Uterus (tissue), 4 donors: ENCODE results near the gene MEIS3. TPM values are rescaled to one million over a fixed set of nuclear protein-coding genes. Genes with fewer than 3 reads are reported as not detected.

Source experiments
- DNase-seq, 2 donors: peaks; one replicate each; pipeline ENCODE4 v3.0.0-alpha.2; 2019 to 2020
- H3K27ac ChIP-seq, 2 donors: fragments of 200-600 bp; sonication (generic); 1 replicate in 1 of 2; 2 replicates in 1 of 2; pipeline ENCODE4 v1.5.1; 2016 to 2018
- H3K27me3 ChIP-seq, 2 donors: fragments of 200-600 bp; sonication (generic); one replicate each; pipeline ENCODE4 v1.5.1; 2018 to 2019; ENCODE audit warnings: control low read depth in 1 of 2
- H3K36me3 ChIP-seq, 2 donors: fragments of 200-600 bp; sonication (generic); one replicate each; pipeline ENCODE4 v1.5.1; 2019; ENCODE audit warnings: control low read depth in 1 of 2
- H3K4me1 ChIP-seq, 2 donors: fragments of 200-600 bp; sonication (generic); one replicate each; pipeline ENCODE4 v1.5.1; 2018 to 2019; ENCODE audit warnings: control low read depth in 1 of 2
- H3K4me3 ChIP-seq, 2 donors: fragments of 200-600 bp; sonication (generic); 1 replicate in 1 of 2; 2 replicates in 1 of 2; pipeline ENCODE4 v1.5.1; 2018 to 2019; ENCODE audit warnings: mild to moderate bottlenecking in 1 of 2
- H3K9me3 ChIP-seq, 2 donors: fragments of 200-600 bp; sonication (generic); one replicate each; pipeline ENCODE4 v1.5.1; 2019; ENCODE audit warnings: control low read depth in 1 of 2
- CTCF ChIP-seq, 4 experiments: fragments of 200-600 bp in 2 of 4; fragments of 450-650 bp in 2 of 4; sonication (generic) in 2 of 4; IDR thresholded peaks; one replicate each; pipeline ENCODE4 v1.5.1; 2016 to 2019; ENCODE audit warnings: antibody characterized with exemption in 4 of 4, mild to moderate bottlenecking in 2 of 4, moderate library complexity in 1 of 4
- POLR2A ChIP-seq, 2 donors: fragments of 450-650 bp; IDR thresholded peaks; one replicate each; pipeline ENCODE4 v1.6.1; 2016; ENCODE audit warnings: antibody characterized with exemption in 2 of 2, mild to moderate bottlenecking in 1 of 2, moderate library complexity in 1 of 2
- intact Hi-C: fragments of 100-400 bp; cut with DNase I; formaldehyde crosslinking; loops from one replicate; pipeline ENCODE4 v1.15.1; 2023; ENCODE audit warnings: low total_unique reads
- total RNA-seq, 4 donors: library from RNA; depleted of rRNA in 3 of 4; stranded (reverse); fragments of >200 nt in 3 of 4; gene quantifications; one replicate each; pipeline versions ENCODE4 v1.1.0 to v1.2.4, GENCODE V29; 2014 to 2023
- donor health status: DM: yes; HTN: yes; CAD: no.

Gene MEIS3
- total RNA-seq, 4 donors from 2014 or later, result 28.9 to 133 (median 75.0) TPM

DNA sequence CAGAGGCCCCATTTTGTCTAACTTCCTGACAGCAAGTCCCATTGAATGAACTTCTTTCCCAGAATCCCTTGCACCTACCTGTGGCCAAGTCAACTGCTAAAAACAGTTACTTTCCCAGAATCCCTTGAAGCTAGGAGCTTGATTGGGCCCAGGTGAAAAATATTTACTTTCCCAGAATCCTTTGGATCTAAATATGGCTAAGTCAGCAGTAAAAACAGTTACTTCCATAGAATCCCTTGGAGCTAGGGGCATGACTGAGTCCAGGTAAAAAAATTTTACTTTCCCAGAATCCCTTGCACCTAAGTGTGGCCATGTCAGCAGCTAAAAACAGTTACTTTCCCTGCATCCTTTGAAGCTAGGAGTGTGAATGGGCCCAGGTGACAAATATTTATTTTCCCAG, 13.2 kb upstream of the MEIS3 start:
- no peak for TF ChIP-seq POLR2A (IDR thresholded peaks at IDR 0.05)
- no peak for TF ChIP-seq CTCF (IDR thresholded peaks at IDR 0.05)

GRCh38 chr19:47432091-47432490, 12.8 kb upstream of the MEIS3 start:
- Histone ChIP-seq H3K36me3 (no peaks in the 10 kb centered on the region), H3K27ac (no peak overlapping the region), H3K9me3 (no peaks in the 10 kb centered on the region), H3K4me1 (peaks cover 5 to 8% of the 10 kb centered on the region in 2 donors), H3K27me3 (no peaks in the 10 kb centered on the region), H3K4me3 (no peak overlapping the region)
- TF ChIP-seq CTCF (IDR thresholded peaks at IDR 0.05) (no peak), POLR2A (IDR thresholded peaks at IDR 0.05) (no peak)
- intact Hi-C loops, result no loop called here
- no peak for DNase-seq

More for the DNA sequence above, 13.2 kb upstream of the MEIS3 start:
- intact Hi-C loops, result no loop called here
- Histone ChIP-seq H3K27ac (no peak overlapping the region), H3K4me1 (peaks cover 1 to 8% of the 10 kb centered on the region in 2 donors), H3K9me3 (no peaks in the 10 kb centered on the region), H3K27me3 (no peaks in the 10 kb centered on the region), H3K4me3 (no peak overlapping the region), H3K36me3 (no peaks in the 10 kb centered on the region)
- DNase-seq, result no peak

DNA sequence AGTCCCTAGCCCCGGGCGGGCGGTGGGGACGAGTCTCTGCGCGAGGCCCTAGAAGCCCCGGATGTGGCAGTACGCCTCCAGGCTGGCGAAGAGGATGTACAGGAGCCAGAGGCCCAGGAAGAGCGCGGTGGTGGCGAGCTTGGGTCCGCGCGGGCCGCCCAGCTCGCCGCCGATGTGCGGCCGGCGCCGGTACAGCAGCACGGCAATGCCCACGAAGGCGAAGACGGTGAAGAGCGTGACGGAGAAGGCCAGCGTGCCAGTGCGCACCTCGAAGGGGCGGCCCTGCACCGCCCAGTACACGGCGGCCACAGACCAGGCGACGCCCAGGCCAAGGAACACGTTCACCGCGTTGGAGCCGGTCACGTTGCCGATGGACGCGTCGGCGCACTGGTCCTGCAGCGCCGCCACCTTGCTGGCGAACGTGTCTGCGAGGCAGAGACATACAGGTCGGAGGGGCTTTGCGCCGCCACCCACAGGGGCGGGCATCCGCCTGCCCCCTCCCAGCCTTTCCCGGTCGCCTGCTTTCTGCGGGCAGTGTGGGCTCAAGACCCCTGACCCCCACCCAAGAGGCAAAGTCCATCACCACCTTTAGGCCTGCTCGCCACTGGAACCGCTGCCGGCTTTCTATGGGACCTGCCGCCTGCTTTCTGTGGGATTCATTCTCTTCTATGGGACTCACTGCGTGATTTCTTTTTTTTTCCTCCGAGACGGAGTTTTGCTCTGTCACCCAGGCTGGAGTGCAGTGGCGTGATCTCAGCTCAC, 10.9 kb upstream of the MEIS3 start:
- intact Hi-C loops, result no loop called here
- no peak for TF ChIP-seq POLR2A (IDR thresholded peaks at IDR 0.05)
- peak in 3 of 4 experiments; percentile 15 to 39 (median 28) for TF ChIP-seq CTCF (IDR thresholded peaks at IDR 0.05)
- no peaks in the 10 kb centered on the region for H3K27me3 ChIP-seq
- H3K36me3 ChIP-seq, result no peaks in the 10 kb centered on the region
- peaks cover 6 to 8% of the 10 kb centered on the region in 2 donors for H3K4me1 ChIP-seq
- no peaks in the 10 kb centered on the region for H3K9me3 ChIP-seq
- no peak overlapping the region for H3K27ac ChIP-seq
- DNase-seq, result no peak
- H3K4me3 ChIP-seq, result no peak overlapping the region

DNA sequence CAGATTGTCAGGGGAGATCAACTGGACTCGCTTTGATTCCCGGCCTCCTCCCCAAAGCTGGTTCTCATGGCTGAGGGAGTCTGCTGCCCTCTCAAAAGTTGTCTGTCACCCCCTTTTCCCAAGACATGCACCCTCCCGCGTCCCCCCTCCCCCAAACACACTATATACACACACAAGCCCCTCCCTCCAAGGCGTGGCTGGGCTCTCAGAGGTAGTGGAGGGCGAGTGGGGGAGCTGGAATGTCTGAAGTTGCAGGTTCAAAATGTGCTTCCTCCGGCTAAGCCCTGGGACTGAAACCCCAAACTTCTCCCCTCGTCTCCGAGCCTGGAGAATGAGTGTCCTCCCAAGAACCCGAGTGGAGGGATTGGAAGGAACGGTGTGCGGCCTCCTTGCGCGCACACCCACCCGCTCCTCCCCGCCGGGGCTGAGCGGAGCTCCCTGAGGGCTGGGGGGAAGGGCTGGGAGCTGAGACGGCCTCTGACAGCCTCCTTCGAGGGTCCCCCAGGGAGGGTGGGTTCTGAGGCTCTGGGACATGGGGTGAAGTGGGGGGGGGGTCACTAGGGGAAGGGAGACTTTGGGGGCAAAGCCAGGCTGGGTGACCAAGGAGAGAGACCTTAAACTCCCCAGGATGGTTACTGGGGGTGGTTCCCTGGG, 9.9 kb upstream of the MEIS3 start:
- intact Hi-C loops, result loop anchor here (10.0 kb wide), 1 partner anchor 134 kb away; no protein-coding TSS in a partner anchor

More for the DNA sequence above, 9.9 kb upstream of the MEIS3 start:
- H3K4me1 ChIP-seq, result peaks cover 6 to 8% of the 10 kb centered on the region in 2 donors
- TF ChIP-seq POLR2A (IDR thresholded peaks at IDR 0.05) (no peak), CTCF (IDR thresholded peaks at IDR 0.05) (no peak)
- H3K9me3 ChIP-seq, result no peaks in the 10 kb centered on the region
- H3K27ac ChIP-seq, result peak overlapping the region in 1 of 2 donors; percentile 71
- no peaks in the 10 kb centered on the region for H3K27me3 ChIP-seq
- DNase-seq, result no peak
- H3K36me3 ChIP-seq, result no peaks in the 10 kb centered on the region
- H3K4me3 ChIP-seq, result no peak overlapping the region
